Ovary (tissue), 3 donors: ENCODE measurements around the gene MAP2K5.

Experiments used
- POLR2A ChIP-seq: fragments of 450-650 bp; IDR thresholded peaks from one replicate; pipeline ENCODE4 v1.6.1; 2017; ENCODE audit warnings: antibody characterized with exemption, mild to moderate bottlenecking, moderate library complexity
- TF ChIP-seq, protein P1 (sequence below), 3 donors: fragments of 450-650 bp in 2 of 3; fragments of 200-600 bp in 1 of 3; IDR thresholded peaks; one replicate each; pipeline versions ENCODE4 v1.5.1 to v1.8.0; 2016 to 2022; ENCODE audit warnings: antibody characterized with exemption in 3 of 3, mild to moderate bottlenecking in 1 of 3
- donor health status: DM: no; HTN: no; CAD: no.

DNA sequence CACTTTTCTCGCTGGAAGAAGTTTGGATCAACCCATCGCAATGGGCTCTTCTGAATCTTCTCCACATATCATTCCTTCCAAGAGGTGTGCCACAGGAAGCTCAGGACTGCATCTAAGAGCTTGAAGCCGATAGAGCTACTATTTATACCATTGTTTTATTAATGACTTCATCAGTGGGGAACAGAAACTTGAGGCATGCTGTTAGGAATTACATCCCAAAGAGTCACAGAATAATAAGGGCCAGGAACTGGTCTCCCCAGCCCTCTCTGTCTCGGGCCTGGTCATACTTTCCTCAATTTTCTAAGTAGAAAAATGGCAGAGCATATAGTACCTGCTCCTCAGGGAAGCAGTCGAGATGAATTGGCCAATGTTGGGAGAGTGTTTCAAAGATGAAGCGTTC lies 38.4 kb upstream of the MAP2K5 start:
- no peak for TF ChIP-seq POLR2A
- TF ChIP-seq, protein P1, sequence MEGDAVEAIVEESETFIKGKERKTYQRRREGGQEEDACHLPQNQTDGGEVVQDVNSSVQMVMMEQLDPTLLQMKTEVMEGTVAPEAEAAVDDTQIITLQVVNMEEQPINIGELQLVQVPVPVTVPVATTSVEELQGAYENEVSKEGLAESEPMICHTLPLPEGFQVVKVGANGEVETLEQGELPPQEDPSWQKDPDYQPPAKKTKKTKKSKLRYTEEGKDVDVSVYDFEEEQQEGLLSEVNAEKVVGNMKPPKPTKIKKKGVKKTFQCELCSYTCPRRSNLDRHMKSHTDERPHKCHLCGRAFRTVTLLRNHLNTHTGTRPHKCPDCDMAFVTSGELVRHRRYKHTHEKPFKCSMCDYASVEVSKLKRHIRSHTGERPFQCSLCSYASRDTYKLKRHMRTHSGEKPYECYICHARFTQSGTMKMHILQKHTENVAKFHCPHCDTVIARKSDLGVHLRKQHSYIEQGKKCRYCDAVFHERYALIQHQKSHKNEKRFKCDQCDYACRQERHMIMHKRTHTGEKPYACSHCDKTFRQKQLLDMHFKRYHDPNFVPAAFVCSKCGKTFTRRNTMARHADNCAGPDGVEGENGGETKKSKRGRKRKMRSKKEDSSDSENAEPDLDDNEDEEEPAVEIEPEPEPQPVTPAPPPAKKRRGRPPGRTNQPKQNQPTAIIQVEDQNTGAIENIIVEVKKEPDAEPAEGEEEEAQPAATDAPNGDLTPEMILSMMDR (IDR thresholded peaks at IDR 0.05): no peak
